Measurements from ENCODE around the gene ARSG. TPM values are rescaled to one million over a fixed set of nuclear protein-coding genes. Genes with fewer than 3 reads are reported as not detected.

ARSG gene
- total and polyA plus RNA-seq, 9 of the 15 experiments (the other 6 are each of a cell fraction or from before 2014, with no cell fraction given): 1.0 to 5.6 (median 1.8) TPM

DNA sequence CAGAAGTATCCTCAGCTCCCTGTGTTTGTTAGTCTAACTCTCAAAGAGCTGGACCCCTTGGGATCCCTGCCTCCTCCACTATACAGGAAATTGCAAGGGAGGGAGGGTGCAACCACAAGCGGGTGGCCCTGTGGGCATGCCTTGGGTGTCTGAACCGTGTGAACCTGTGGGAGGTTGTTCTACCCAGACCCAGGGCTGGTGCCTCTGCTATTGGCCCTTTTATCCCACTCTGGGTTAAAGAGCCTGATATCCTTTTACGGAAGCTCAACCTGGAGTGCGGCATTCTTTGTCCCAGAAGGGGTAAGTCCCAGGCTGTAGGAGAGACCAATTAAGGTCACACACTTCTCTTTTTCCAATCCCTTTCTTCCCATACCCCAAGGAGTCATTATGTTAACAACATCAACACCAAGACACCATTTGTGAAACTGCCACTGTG is 53.4 kb downstream of the ARSG start (continued):
- TF ChIP-seq, protein P1, sequence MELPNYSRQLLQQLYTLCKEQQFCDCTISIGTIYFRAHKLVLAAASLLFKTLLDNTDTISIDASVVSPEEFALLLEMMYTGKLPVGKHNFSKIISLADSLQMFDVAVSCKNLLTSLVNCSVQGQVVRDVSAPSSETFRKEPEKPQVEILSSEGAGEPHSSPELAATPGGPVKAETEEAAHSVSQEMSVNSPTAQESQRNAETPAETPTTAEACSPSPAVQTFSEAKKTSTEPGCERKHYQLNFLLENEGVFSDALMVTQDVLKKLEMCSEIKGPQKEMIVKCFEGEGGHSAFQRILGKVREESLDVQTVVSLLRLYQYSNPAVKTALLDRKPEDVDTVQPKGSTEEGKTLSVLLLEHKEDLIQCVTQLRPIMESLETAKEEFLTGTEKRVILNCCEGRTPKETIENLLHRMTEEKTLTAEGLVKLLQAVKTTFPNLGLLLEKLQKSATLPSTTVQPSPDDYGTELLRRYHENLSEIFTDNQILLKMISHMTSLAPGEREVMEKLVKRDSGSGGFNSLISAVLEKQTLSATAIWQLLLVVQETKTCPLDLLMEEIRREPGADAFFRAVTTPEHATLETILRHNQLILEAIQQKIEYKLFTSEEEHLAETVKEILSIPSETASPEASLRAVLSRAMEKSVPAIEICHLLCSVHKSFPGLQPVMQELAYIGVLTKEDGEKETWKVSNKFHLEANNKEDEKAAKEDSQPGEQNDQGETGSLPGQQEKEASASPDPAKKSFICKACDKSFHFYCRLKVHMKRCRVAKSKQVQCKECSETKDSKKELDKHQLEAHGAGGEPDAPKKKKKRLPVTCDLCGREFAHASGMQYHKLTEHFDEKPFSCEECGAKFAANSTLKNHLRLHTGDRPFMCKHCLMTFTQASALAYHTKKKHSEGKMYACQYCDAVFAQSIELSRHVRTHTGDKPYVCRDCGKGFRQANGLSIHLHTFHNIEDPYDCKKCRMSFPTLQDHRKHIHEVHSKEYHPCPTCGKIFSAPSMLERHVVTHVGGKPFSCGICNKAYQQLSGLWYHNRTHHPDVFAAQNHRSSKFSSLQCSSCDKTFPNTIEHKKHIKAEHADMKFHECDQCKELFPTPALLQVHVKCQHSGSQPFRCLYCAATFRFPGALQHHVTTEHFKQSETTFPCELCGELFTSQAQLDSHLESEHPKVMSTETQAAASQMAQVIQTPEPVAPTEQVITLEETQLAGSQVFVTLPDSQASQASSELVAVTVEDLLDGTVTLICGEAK (IDR thresholded peaks at IDR 0.05): no peak
- TF ChIP-seq, protein P1 (CRISPR knock-in tag; IDR thresholded peaks at IDR 0.05): no peak
- TF ChIP-seq ZC3H11A (IDR thresholded peaks at IDR 0.05; ENCODE audit: low read depth, low read length): no peak
